Panc1 (cell line): ENCODE measurements around the gene SHROOM3. TPM values are rescaled to one million over a fixed set of nuclear protein-coding genes. Genes with fewer than 3 reads are reported as not detected.

ENCODE experiments used
- ATAC-seq: fragments of 200-7000 bp; cut with Tn5 transposase; 2 replicates; pipeline ENCODE4 v1.9.1; 2020; ENCODE audit warnings: mild to moderate bottlenecking, moderate library complexity
- BruUV-seq: library from RNA; stranded (reverse); fragments of 400-500 nt; replicated peaks from 2 replicates; lab custom pipeline; 2021; lab: Mats Ljungman, UMichigan
- CTCF ChIA-PET: fragments of 300-600 bp; sonication (Branson Sonifier 250); formaldehyde crosslinking; loops from one replicate; lab custom pipeline; 2022; ENCODE audit warnings: antibody characterized with exemption; lab: Charles Lee
- POLR2A ChIA-PET: fragments of 300-600 bp; sonication (Branson Sonifier 250); formaldehyde crosslinking; loops from one replicate; lab custom pipeline; 2022; ENCODE audit warnings: antibody characterized with exemption; lab: Charles Lee
- DNase-seq: peaks from one replicate; pipeline ENCODE4 v3.0.0-alpha.2; 2010; ENCODE audit warnings: low read depth, low spot score
- H3K27ac ChIP-seq: 2 replicates; pipeline ENCODE4 v1.5.1; 2011; ENCODE audit warnings: mild to moderate bottlenecking, low read length, inconsistent platforms
- H3K27me3 ChIP-seq: fragments of 200-500 bp; sonication (Bioruptor generic); 2 replicates; pipeline ENCODE4 v1.6.0; 2014; ENCODE audit warnings: low read length, inconsistent platforms; ENCODE audit not compliant: control insufficient read depth, insufficient read depth
- H3K36me3 ChIP-seq: fragments of 200-500 bp; sonication (Bioruptor generic); 2 replicates; pipeline ENCODE4 v1.5.1; 2014; ENCODE audit warnings: inconsistent platforms, mild to moderate bottlenecking, low read length, moderate library complexity; ENCODE audit not compliant: control insufficient read depth, insufficient read depth
- H3K4me1 ChIP-seq: 2 replicates; pipeline ENCODE4 v1.5.1; 2011; ENCODE audit warnings: inconsistent platforms, mild to moderate bottlenecking, low read length, moderate library complexity; ENCODE audit not compliant: control insufficient read depth, insufficient read depth
- H3K4me3 ChIP-seq, 2 experiments: 2 replicates each; pipeline ENCODE4 v1.5.1; 2011 to 2012; ENCODE audit warnings: low read depth in 2 of 2, low read length in 2 of 2, mild to moderate bottlenecking in 2 of 2, inconsistent platforms in 1 of 2, moderate library complexity in 1 of 2
- H3K9me3 ChIP-seq: fragments of 200-500 bp; sonication (Bioruptor generic); 2 replicates; pipeline ENCODE4 v1.5.1; 2014; ENCODE audit warnings: low read depth, mild to moderate bottlenecking, inconsistent platforms, low read length, moderate library complexity; ENCODE audit not compliant: control insufficient read depth, insufficient read depth
- POLR2AphosphoS5 ChIP-seq: IDR thresholded peaks from 2 replicates; pipeline ENCODE4 v1.6.1; 2012; ENCODE audit warnings: mild to moderate bottlenecking, low read depth, low read length, moderate library complexity
- SIN3A ChIP-seq: IDR thresholded peaks from 2 replicates; pipeline ENCODE4 v1.6.1; 2012; ENCODE audit warnings: low read depth, mild to moderate bottlenecking, low read length, moderate library complexity, borderline replicate concordance; ENCODE audit not compliant: insufficient read depth
- TCF7L2 ChIP-seq: IDR thresholded peaks from 2 replicates; pipeline ENCODE4 v1.6.1; 2011; ENCODE audit warnings: mild to moderate bottlenecking, low read depth, low read length, inconsistent platforms
- in situ Hi-C: cut with HindIII; loops from 2 replicates; pipeline ENCODE4 v1.10.0; 2016; ENCODE audit warnings: low sequenced_read_pairs, low pct_unique_long_range_greater_than_20kb
- intact Hi-C: fragments of 100-400 bp; cut with micrococcal nuclease; formaldehyde crosslinking; loops from one replicate; pipeline ENCODE4 v1.10.0; 2022; ENCODE audit not compliant: unreplicated experiment
- total RNA-seq: library from RNA; stranded (reverse); gene quantifications from one replicate; pipeline ENCODE4 v1.2.1, GENCODE V29; 2021; ENCODE audit not compliant: unreplicated experiment
- TF ChIP-seq, protein P1 (sequence below), 2 experiments: IDR thresholded peaks; 2 replicates each; pipeline ENCODE4 v1.6.1; 2011 to 2012; ENCODE audit warnings: low read depth in 2 of 2, control low read depth in 1 of 2, low read length in 1 of 2, mild to moderate bottlenecking in 1 of 2, moderate library complexity in 1 of 2; ENCODE audit not compliant: insufficient read depth in 1 of 2
- TF ChIP-seq, protein P2 (sequence below): fragments of 450-650 bp; IDR thresholded peaks from 2 replicates; pipeline ENCODE4 v1.5.1; 2017; ENCODE audit warnings: mild to moderate bottlenecking

SHROOM3 gene
- total RNA-seq, 1 experiment from 2014 or later = 7.2 TPM

DNA sequence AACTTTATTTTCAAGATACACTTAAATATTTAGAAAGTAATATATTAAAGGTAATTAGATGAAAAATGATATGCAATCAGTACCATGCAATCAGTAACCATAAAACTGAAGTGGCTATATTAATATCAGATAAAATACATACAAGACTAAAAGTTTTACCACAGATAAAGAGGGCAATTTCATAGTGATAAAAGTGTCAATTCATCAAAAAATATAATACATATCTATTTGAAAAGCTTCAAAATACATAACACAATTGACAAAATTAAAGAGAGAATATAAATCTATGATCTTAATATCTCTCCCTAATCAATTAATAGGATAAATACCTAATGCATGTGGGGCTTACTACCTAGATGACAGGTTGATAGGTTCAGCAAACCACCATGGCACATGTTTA is 357.4 kb downstream of the SHROOM3 start:
- intact Hi-C loops (no loop called here), in situ Hi-C loops (no loop called here)
- Histone ChIP-seq H3K27me3 (no peaks in the 10 kb centered on the region), H3K36me3 (no peaks in the 10 kb centered on the region), H3K9me3 (no peaks in the 10 kb centered on the region), H3K4me1 (no peaks in the 10 kb centered on the region), H3K4me3 (no peak overlapping the region), H3K27ac (no peak overlapping the region)
- TF ChIP-seq TCF7L2 (no peak), POLR2AphosphoS5 (no peak), SIN3A (no peak)
- TF ChIP-seq, protein P1, sequence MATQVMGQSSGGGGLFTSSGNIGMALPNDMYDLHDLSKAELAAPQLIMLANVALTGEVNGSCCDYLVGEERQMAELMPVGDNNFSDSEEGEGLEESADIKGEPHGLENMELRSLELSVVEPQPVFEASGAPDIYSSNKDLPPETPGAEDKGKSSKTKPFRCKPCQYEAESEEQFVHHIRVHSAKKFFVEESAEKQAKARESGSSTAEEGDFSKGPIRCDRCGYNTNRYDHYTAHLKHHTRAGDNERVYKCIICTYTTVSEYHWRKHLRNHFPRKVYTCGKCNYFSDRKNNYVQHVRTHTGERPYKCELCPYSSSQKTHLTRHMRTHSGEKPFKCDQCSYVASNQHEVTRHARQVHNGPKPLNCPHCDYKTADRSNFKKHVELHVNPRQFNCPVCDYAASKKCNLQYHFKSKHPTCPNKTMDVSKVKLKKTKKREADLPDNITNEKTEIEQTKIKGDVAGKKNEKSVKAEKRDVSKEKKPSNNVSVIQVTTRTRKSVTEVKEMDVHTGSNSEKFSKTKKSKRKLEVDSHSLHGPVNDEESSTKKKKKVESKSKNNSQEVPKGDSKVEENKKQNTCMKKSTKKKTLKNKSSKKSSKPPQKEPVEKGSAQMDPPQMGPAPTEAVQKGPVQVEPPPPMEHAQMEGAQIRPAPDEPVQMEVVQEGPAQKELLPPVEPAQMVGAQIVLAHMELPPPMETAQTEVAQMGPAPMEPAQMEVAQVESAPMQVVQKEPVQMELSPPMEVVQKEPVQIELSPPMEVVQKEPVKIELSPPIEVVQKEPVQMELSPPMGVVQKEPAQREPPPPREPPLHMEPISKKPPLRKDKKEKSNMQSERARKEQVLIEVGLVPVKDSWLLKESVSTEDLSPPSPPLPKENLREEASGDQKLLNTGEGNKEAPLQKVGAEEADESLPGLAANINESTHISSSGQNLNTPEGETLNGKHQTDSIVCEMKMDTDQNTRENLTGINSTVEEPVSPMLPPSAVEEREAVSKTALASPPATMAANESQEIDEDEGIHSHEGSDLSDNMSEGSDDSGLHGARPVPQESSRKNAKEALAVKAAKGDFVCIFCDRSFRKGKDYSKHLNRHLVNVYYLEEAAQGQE (IDR thresholded peaks at IDR 0.05; ENCODE audit: insufficient read depth in 1 of 2, low read depth in 2 of 2, low read length in 1 of 2) = no peak
- TF ChIP-seq, protein P2, sequence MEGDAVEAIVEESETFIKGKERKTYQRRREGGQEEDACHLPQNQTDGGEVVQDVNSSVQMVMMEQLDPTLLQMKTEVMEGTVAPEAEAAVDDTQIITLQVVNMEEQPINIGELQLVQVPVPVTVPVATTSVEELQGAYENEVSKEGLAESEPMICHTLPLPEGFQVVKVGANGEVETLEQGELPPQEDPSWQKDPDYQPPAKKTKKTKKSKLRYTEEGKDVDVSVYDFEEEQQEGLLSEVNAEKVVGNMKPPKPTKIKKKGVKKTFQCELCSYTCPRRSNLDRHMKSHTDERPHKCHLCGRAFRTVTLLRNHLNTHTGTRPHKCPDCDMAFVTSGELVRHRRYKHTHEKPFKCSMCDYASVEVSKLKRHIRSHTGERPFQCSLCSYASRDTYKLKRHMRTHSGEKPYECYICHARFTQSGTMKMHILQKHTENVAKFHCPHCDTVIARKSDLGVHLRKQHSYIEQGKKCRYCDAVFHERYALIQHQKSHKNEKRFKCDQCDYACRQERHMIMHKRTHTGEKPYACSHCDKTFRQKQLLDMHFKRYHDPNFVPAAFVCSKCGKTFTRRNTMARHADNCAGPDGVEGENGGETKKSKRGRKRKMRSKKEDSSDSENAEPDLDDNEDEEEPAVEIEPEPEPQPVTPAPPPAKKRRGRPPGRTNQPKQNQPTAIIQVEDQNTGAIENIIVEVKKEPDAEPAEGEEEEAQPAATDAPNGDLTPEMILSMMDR = no peak
- ChIA-PET CTCF (no interaction called here), POLR2A (interaction anchor here (0.9 kb wide), 1 partner anchor 17 kb away, joined by 4 read pairs; no protein-coding TSS in a partner anchor)
- ATAC-seq (no peak), DNase-seq (no peak)
- BruUV-seq = no TSS peak

DNA sequence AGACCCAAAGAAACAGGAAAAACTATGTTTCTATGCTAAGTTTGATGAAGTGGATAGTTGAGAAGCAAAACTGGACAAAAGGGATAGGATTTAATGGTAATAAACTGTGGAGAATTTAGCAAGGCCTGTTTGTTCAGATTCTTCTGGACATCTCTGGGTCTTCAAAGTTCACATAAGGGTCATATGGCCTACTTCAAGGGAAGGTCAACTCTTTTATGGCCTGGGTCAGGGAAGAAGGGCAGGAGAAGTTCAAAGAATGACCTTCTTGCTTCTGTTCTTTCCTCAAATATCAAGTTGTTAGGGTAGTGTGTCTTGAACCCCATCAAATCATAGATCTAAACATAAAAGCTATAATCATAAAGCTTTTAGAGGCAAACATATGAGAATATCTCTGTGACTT is 360.2 kb downstream of the SHROOM3 start:
- POLR2A ChIA-PET = no interaction called here
- no peak overlapping the region for H3K27ac ChIP-seq
- CTCF ChIA-PET = no interaction called here

More for the DNA sequence above, 360.2 kb downstream of the SHROOM3 start:
- H3K36me3 ChIP-seq = no peaks in the 10 kb centered on the region
- H3K4me3 ChIP-seq = no peak overlapping the region
- no TSS peak for BruUV-seq
- H3K4me1 ChIP-seq = no peaks in the 10 kb centered on the region
- intact Hi-C loops = no loop called here
- no peak for TF ChIP-seq SIN3A
- no peak for TF ChIP-seq POLR2AphosphoS5
- TF ChIP-seq, protein P2 = no peak
- TF ChIP-seq TCF7L2 = no peak
- TF ChIP-seq, protein P1 (IDR thresholded peaks at IDR 0.05; ENCODE audit: insufficient read depth in 1 of 2, low read depth in 2 of 2, low read length in 1 of 2) = no peak
- no peaks in the 10 kb centered on the region for H3K9me3 ChIP-seq
- in situ Hi-C loops = no loop called here
- DNase-seq (no peak), ATAC-seq (no peak)
- no peaks in the 10 kb centered on the region for H3K27me3 ChIP-seq
